GM12878 (cell line): ENCODE data around the gene FSHR. TPM values are rescaled to one million over a fixed set of nuclear protein-coding genes. Genes with fewer than 3 reads are reported as not detected.

Experiments used
- ATAC-seq: fragments of 200-7000 bp; cut with Tn5 transposase; 3 replicates; pipeline ENCODE4 v1.9.1; 2020; ENCODE audit warnings: mild to moderate bottlenecking, moderate library complexity
- BruUV-seq: library from RNA; stranded (reverse); fragments of 400-500 nt; replicated peaks from 2 replicates; lab custom pipeline; 2021; lab: Mats Ljungman, UMichigan
- CTCF ChIA-PET: fragments of 300-600 bp; sonication (Branson Sonifier 250); formaldehyde crosslinking; extraction: SDS; loops from one replicate; lab custom pipeline; 2021; ENCODE audit warnings: inconsistent platforms; lab: Yijun Ruan, JAX
- POLR2A ChIA-PET: fragments of 350-600 bp; formaldehyde crosslinking; extraction: SDS; loops from one replicate; lab custom pipeline; 2021; ENCODE audit warnings: inconsistent platforms; lab: Charles Lee
- RAD21 ChIA-PET: fragments of 300-600 bp; sonication (Branson Sonifier 250); formaldehyde crosslinking; loops from one replicate; lab custom pipeline; 2023; ENCODE audit warnings: antibody characterized with exemption; ENCODE audit not compliant: unreplicated experiment; lab: Charles Lee
- SMC1A ChIA-PET: fragments of 300-600 bp; sonication (Branson Sonifier 250); formaldehyde crosslinking; loops from one replicate; lab custom pipeline; 2023; ENCODE audit not compliant: unreplicated experiment, uncharacterized antibody; lab: Charles Lee
- DNase-seq: peaks from one replicate; pipeline ENCODE4 v3.0.0-alpha.2; 2011; ENCODE audit warnings: low read depth, low spot score
- FAIRE-seq: peaks from 3 replicates; lab custom pipeline; 2011; peaks lifted over from hg19 to GRCh38; lab: Jason Lieb, UNC
- H2AFZ ChIP-seq: 2 replicates; pipeline ENCODE4 v1.6.0; 2011; ENCODE audit warnings: low read depth, low read length, control low read depth; ENCODE audit not compliant: control insufficient read depth
- H3K27ac ChIP-seq: 2 replicates; pipeline ENCODE4 v1.5.1; 2011; ENCODE audit warnings: control low read depth; ENCODE audit not compliant: control insufficient read depth, insufficient read depth
- H3K27me3 ChIP-seq, 2 experiments: replicated peaks in 1 of 2; 2 replicates each; pipeline versions ENCODE4 v1.6.0 to v1.6.1; 2011; ENCODE audit warnings: low read length in 1 of 2; ENCODE audit not compliant: control insufficient read depth in 2 of 2, insufficient read depth in 2 of 2
- H3K36me3 ChIP-seq, 2 experiments: 2 replicates each; pipeline ENCODE4 v1.5.1; 2011; ENCODE audit warnings: low read length in 1 of 2; ENCODE audit not compliant: control insufficient read depth in 2 of 2, insufficient read depth in 2 of 2
- H3K4me1 ChIP-seq: 2 replicates; pipeline ENCODE4 v1.6.1; 2011; ENCODE audit warnings: mild to moderate bottlenecking, low read length, moderate library complexity, mixed read lengths; ENCODE audit not compliant: control insufficient read depth, insufficient read depth
- H3K4me2 ChIP-seq: 2 replicates; pipeline ENCODE4 v1.6.0; 2011; ENCODE audit warnings: control low read depth; ENCODE audit not compliant: control insufficient read depth, insufficient read depth
- H3K4me3 ChIP-seq: fragments of 200-600 bp; sonication (generic); 2 replicates; pipeline ENCODE4 v1.5.1; 2016
- H3K79me2 ChIP-seq: 2 replicates; pipeline ENCODE4 v1.6.0; 2011; ENCODE audit warnings: low read length; ENCODE audit not compliant: control insufficient read depth, insufficient read depth
- H3K9ac ChIP-seq: 2 replicates; pipeline ENCODE4 v1.8.0; 2011; ENCODE audit warnings: low read length, control low read depth, mixed read lengths; ENCODE audit not compliant: control insufficient read depth, insufficient read depth
- H3K9me3 ChIP-seq: replicated peaks from 3 replicates; pipeline ENCODE4 v1.5.1; 2011; ENCODE audit warnings: mild to moderate bottlenecking, low read length; ENCODE audit not compliant: control insufficient read depth, insufficient read depth
- H4K20me1 ChIP-seq: 2 replicates; pipeline ENCODE4 v1.6.0; 2011; ENCODE audit not compliant: control insufficient read depth, insufficient read depth
- CBX3 ChIP-seq: fragments of 200-600 bp; sonication (generic); IDR thresholded peaks from 2 replicates; pipeline ENCODE4 v1.6.1; 2016; ENCODE audit warnings: low read depth, borderline replicate concordance
- CREM ChIP-seq: IDR thresholded peaks from 2 replicates; pipeline ENCODE4 v1.6.1; 2014; ENCODE audit warnings: antibody characterized with exemption, low read depth
- ESRRA ChIP-seq: IDR thresholded peaks from 2 replicates; pipeline ENCODE4 v1.6.1; 2012; ENCODE audit warnings: mild to moderate bottlenecking, low read length, improper control_type of control experiment
- ETV6 ChIP-seq, 2 experiments: fragments of 450-650 bp in 1 of 2; IDR thresholded peaks in 1 of 2; conservative IDR thresholded peaks in 1 of 2; 2 replicates each; pipeline ENCODE4 v1.6.1; 2014; ENCODE audit warnings: antibody characterized with exemption in 1 of 2, borderline replicate concordance in 1 of 2, low read depth in 1 of 2, mild to moderate bottlenecking in 1 of 2, moderate library complexity in 1 of 2
- KLF5 ChIP-seq: fragments of 450-650 bp; IDR thresholded peaks from 2 replicates; pipeline ENCODE4 v1.6.1; 2014; ENCODE audit warnings: mild to moderate bottlenecking; ENCODE audit not compliant: partially characterized antibody
- NR2C2 ChIP-seq: IDR thresholded peaks from 2 replicates; pipeline ENCODE4 v1.6.1; 2011; ENCODE audit warnings: borderline replicate concordance, low read depth; ENCODE audit not compliant: control insufficient read depth, insufficient read length
- PAX5 ChIP-seq: IDR thresholded peaks from 2 replicates; pipeline ENCODE4 v1.6.1; 2011; ENCODE audit warnings: low read depth, low read length, borderline replicate concordance
- PBX3 ChIP-seq: IDR thresholded peaks from 2 replicates; pipeline ENCODE4 v1.6.1; 2011; ENCODE audit warnings: mild to moderate bottlenecking, low read depth, low read length, moderate library complexity; ENCODE audit not compliant: insufficient replicate concordance
- RUNX3 ChIP-seq: IDR thresholded peaks from 2 replicates; pipeline ENCODE4 v1.6.1; 2012; ENCODE audit warnings: low read length, inconsistent platforms
- STAT1 ChIP-seq: fragments of 450-650 bp; conservative IDR thresholded peaks from 2 replicates; pipeline ENCODE4 v1.6.1; 2014; ENCODE audit warnings: antibody characterized with exemption, mild to moderate bottlenecking
- USF1 ChIP-seq: IDR thresholded peaks from 2 replicates; pipeline ENCODE4 v1.6.1; 2011; ENCODE audit warnings: borderline replicate concordance, low read depth, mild to moderate bottlenecking, moderate library complexity, mixed read lengths, low read length; ENCODE audit not compliant: insufficient read depth; ENCODE audit errors: extremely low read length
- ZBED1 ChIP-seq: IDR thresholded peaks from 2 replicates; pipeline ENCODE4 v1.6.1; 2016; ENCODE audit warnings: borderline replicate concordance
- ZBTB4 ChIP-seq: fragments of 450-650 bp; formaldehyde crosslinking; IDR thresholded peaks from 2 replicates; pipeline ENCODE4 v1.4.0; 2022; ENCODE audit warnings: mild to moderate bottlenecking, moderate library complexity
- ZNF384 ChIP-seq: IDR thresholded peaks from 2 replicates; pipeline ENCODE4 v1.6.1; 2012; ENCODE audit warnings: low read depth, mild to moderate bottlenecking, low read length, improper control_type of control experiment, borderline replicate concordance
- WGBS: methylation state at CpG from one replicate; pipeline ENCODE4 v1.1.6; 2016; ENCODE audit warnings: low lambda C conversion rate; ENCODE audit not compliant: insufficient replicate concordance, insufficient coverage; ENCODE audit errors: missing lambda C conversion rate; 5-methylcytosine and 5-hydroxymethylcytosine counted together
- in situ Hi-C: fragments of 300-500 bp; cut with MboI; formaldehyde crosslinking; loops from 9 replicates; pipeline ENCODE4 v1.14.3; 2018; ENCODE audit warnings: mixed read lengths
- intact Hi-C: fragments of 100-400 bp; cut with micrococcal nuclease; formaldehyde crosslinking; loops from one replicate; pipeline ENCODE4 v1.14.2; 2022; ENCODE audit not compliant: unreplicated experiment
- polyA plus RNA-seq, 11 experiments: library from polyadenylated mRNA; depleted of rRNA in 4 of 11; unstranded in 6 of 11; stranded (reverse) in 5 of 11; fragments of >200 nt; fragmentation: Nextera tagmentation in 4 of 11; fragmentation: Illumina TruSeq in 1 of 11; extraction: Ambion mirVana in 4 of 11; extraction: Trizol in 1 of 11; gene quantifications; 1 replicate in 1 of 11; 2 replicates in 10 of 11; pipeline versions ENCODE4 v1.2.1 to v1.2.3, GENCODE V29; 2011 to 2016; ENCODE audit warnings: inconsistent platforms in 2 of 11, missing spikeins in 2 of 11, low read depth in 1 of 11
- total RNA-seq, 4 experiments: library from RNA; depleted of rRNA in 3 of 4; stranded (reverse); fragments of >200 nt in 3 of 4; fragmentation: Illumina TruSeq in 1 of 4; extraction: Trizol in 1 of 4; gene quantifications; 2 replicates each; pipeline versions ENCODE4 v1.2.1 to v1.2.3, GENCODE V29; 2013 to 2021

The FSHR gene
- total and polyA plus RNA-seq, 10 of the 15 experiments (the other 5 are each of a cell fraction or from before 2014, with no cell fraction given), result not detected

GRCh38 chr2:49042488-49042887 lies 111.8 kb downstream of the FSHR start:
- BruUV-seq, result no TSS peak
- no peak for TF ChIP-seq ESRRA
- TF ChIP-seq PBX3, result no peak
- TF ChIP-seq USF1, result no peak
- no peak for TF ChIP-seq ETV6 (conservative IDR thresholded peaks at IDR 0.05 in 1 of 2, IDR thresholded peaks at IDR 0.05 in 1 of 2; ENCODE audit: borderline replicate concordance in 1 of 2, low read depth in 1 of 2)
- TF ChIP-seq CREM, result no peak
- TF ChIP-seq ZNF384, result no peak
- TF ChIP-seq ZBTB4 (CRISPR knock-in tag), result no peak
- TF ChIP-seq PAX5, result no peak
- TF ChIP-seq KLF5, result no peak
- TF ChIP-seq CBX3, result no peak
- no peak for TF ChIP-seq RUNX3
- TF ChIP-seq NR2C2, result no peak
- TF ChIP-seq STAT1, result no peak
- no peak for TF ChIP-seq ZBED1
- ChIA-PET CTCF (no interaction called here), RAD21 (no interaction called here), POLR2A (no interaction called here), SMC1A (interaction anchor here (1.0 kb wide), 1 partner anchor 57 kb away, joined by 3 read pairs; no protein-coding TSS in a partner anchor)
- H2AFZ ChIP-seq, result no peak overlapping the region
- no peaks in the 10 kb centered on the region for H4K20me1 ChIP-seq
- no peak overlapping the region for H3K27ac ChIP-seq
- ATAC-seq, result peak; percentile 43; the same call in 2 of the 3 replicates
- no peaks in the 10 kb centered on the region for H3K4me1 ChIP-seq
- FAIRE-seq, result no peak
- no peaks in the 10 kb centered on the region for H3K9me3 ChIP-seq
- intact Hi-C loops (no loop called here), in situ Hi-C loops (no loop called here)
- no peak overlapping the region for H3K4me2 ChIP-seq
- no peaks in the 10 kb centered on the region for H3K79me2 ChIP-seq
- no peaks in the 10 kb centered on the region for H3K36me3 ChIP-seq
- DNase-seq, result no peak
- WGBS, result 0% methylated on average over 1 of the region's 1 CpG
- H3K9ac ChIP-seq, result no peak overlapping the region
- no peak overlapping the region for H3K4me3 ChIP-seq
- no peaks in the 10 kb centered on the region for H3K27me3 ChIP-seq
